Measurements from ENCODE around the gene SELENON. TPM values are rescaled to one million over a fixed set of nuclear protein-coding genes. Genes with fewer than 3 reads are reported as not detected.
A peak's percentile ranks its signal among the peaks of the same experiment; 100 is the strongest.

The SELENON gene
- total and polyA plus RNA-seq, 2 of the 8 experiments (the other 6 are each of a cell fraction or from before 2014, with no cell fraction given), result 43.0 to 77.6 TPM

DNA sequence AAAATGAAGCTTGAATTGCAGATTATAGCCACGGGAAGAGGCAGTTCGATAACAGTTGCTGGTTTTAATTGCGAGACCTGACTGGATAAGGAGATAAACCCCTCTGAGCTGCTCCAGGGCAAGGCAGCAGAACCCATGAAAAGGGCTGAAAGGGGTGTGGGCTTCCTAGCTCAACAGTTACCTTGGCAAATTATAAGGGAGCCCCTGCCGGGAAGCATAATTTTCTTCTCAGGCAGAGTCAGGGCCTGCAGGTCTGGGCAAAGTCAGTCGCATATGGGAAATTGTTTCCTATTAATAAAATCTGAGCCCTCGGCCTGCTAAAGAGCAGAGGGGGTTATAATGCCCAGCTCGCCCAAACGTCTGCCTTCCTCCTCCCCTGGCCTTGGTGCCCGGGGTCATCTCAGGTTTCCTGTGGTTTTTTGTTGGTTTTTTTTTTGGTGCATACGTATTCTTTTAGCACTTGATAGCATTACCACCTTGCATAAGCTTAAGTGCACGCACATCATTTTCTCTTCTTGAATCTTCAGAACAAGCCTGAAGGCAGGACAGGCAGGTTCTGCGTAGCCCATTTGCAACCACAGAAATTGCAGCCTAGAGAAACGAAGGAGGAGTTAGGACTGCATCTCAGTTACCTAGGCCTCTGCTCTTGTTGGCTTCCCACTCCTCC is 33.9 kb upstream of the SELENON start:
- Histone ChIP-seq H2AK5ac (ENCODE audit: low read depth, low read length) (no peak overlapping the region), H3K14ac (ENCODE audit: insufficient read length) (no peak overlapping the region), H2BK15ac (ENCODE audit: low read length) (0 out of 2 replicates have a peak overlapping the region, but pooled peaks have one; percentile 72), H2BK120ac (replicated peaks; ENCODE audit: low read depth, low read length) (no peak overlapping the region), H3K4me2 (ENCODE audit: insufficient read depth in 1 of 2, low read depth in 2 of 2, low read length in 2 of 2) (no peak overlapping the region), H3K36me3 (ENCODE audit: control insufficient read depth in 2 of 4, insufficient read depth in 4 of 4, low read length in 3 of 4) (no peaks in the 10 kb centered on the region), H3K27me3 (replicated peaks in 1 of 4; ENCODE audit: control insufficient read depth in 3 of 4, extremely low read depth in 1 of 4, insufficient read depth in 3 of 4, low read length in 3 of 4) (no peaks in the 10 kb centered on the region), H3K4me1 (replicated peaks in 1 of 4; ENCODE audit: control insufficient read depth in 3 of 4, insufficient read depth in 4 of 4, low read length in 3 of 4) (peaks cover 0 to 5% (median 0%) of the 10 kb centered on the region in 4 experiments; a peak in 2 of 7 replicates), H3K23ac (ENCODE audit: insufficient read length) (no peak overlapping the region), H3K56ac (replicated peaks; ENCODE audit: insufficient read length, low read depth, low read length) (no peak overlapping the region), H3K18ac (ENCODE audit: extremely low read depth, low read length) (no peak overlapping the region), H3K27ac (ENCODE audit: low read depth, low read length) (no peak overlapping the region), H4K8ac (ENCODE audit: extremely low read depth, insufficient read depth, low read length) (no peak overlapping the region), H3K79me2 (ENCODE audit: control insufficient read depth in 1 of 2, insufficient read depth in 2 of 2, low read length in 2 of 2) (no peaks in the 10 kb centered on the region), H2AFZ (ENCODE audit: low read length) (no peak overlapping the region), H4K5ac (ENCODE audit: insufficient read length, low read depth, low read length) (no peak overlapping the region), H2BK20ac (ENCODE audit: low read length) (no peak overlapping the region), H4K91ac (replicated peaks; ENCODE audit: insufficient read length, low read length) (no peak overlapping the region), H4K20me1 (replicated peaks in 1 of 2; ENCODE audit: control insufficient read depth in 1 of 2, insufficient read depth in 2 of 2, low read length in 2 of 2) (peaks cover 0 to 9% of the 10 kb centered on the region in 2 experiments), H3K4ac (replicated peaks; ENCODE audit: insufficient read length, low read depth, low read length) (no peak overlapping the region), H2BK5ac (ENCODE audit: low read depth, low read length) (no peak overlapping the region), H3K9me3 (ENCODE audit: insufficient read depth in 2 of 2, low read depth in 1 of 2, low read length in 1 of 2) (no peaks in the 10 kb centered on the region), H3K79me1 (ENCODE audit: low read depth, low read length) (no peaks in the 10 kb centered on the region), H3K9ac (replicated peaks in 1 of 4; ENCODE audit: extremely low read depth in 1 of 4, low read depth in 3 of 4, low read length in 3 of 4) (no peak overlapping the region), H3K4me3 (ENCODE audit: extremely low read depth in 1 of 4, insufficient read depth in 2 of 4, low read depth in 3 of 4, low read length in 4 of 4) (no peak overlapping the region), H2BK12ac (ENCODE audit: low read depth, low read length) (no peak overlapping the region), H3K23me2 (ENCODE audit: low read depth, low read length) (peaks cover 23% of the 10 kb centered on the region; the same call in 1 of the 2 replicates)
- ChIA-PET POLR2A (ENCODE audit: partially characterized antibody) (interaction anchor here (1.0 to 1.3 kb wide), 2 partner anchors 11 to 14 kb away, joined by 3 to 5 read pairs; no protein-coding TSS in a partner anchor), CTCF (ENCODE audit: partially characterized antibody) (interaction anchor here (0.9 to 2.1 kb wide), 5 partner anchors 10 to 44 kb away, joined by 3 to 9 read pairs (median 9); no protein-coding TSS in a partner anchor)
- FAIRE-seq (no peak), DNase-seq (ENCODE audit: low read depth in 1 of 2, low spot score in 2 of 2) (no peak)
- TF ChIP-seq ATF2 (IDR thresholded peaks at IDR 0.05; ENCODE audit: low read length), result no peak
- WGBS, 2 experiments (ENCODE audit: extremely low coverage in 1 of 2, insufficient coverage in 1 of 2, insufficient read length in 1 of 2, insufficient replicate concordance in 2 of 2, low coverage in 1 of 2, low lambda C conversion rate in 2 of 2, missing lambda C conversion rate in 1 of 2), result 82% methylated on average over 13 of the region's 13 CpGs; no CpG with 5 or more reads in 1 of the 2 experiments

Measured in H1 (cell line).